Measurements from ENCODE around the gene CHRND.

DNA sequence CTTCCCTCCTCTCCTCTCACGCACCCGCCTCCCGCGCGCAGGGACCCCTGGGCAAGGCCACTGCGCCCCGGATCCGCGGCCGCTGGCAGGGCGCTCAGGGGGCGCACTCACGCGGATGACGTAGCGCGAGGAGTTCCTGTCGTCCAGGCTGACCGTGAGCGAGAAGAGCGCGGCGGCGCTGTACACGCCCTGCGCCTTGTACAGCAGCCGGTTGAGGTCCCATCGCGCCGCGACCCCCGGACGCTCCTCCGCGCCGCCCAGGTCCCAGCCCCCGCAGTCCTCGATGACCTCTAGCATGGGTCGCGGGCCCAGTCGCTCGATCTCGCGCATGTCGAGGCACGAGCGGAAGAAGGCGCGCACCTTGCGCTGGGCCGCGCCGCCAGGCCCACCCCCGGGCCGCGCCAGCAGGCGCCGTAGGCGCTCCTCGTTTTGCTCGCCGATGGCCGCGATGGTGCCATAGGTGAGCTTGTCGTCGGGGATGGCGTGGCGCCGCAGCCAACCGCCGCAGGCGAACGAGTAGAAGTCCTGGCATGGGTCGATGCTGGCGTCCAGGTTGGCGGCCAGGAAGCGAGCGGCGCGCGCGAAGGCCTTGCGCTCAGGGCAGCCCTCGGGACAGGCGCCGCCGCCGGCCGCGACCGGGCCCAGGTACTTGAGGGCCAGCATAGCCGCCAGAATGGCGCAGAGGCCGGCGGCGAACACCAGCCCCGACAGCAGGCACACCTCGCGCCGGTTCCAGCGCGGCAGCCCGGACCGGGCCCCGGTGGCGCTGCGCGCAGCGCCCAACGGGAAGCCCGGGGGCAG lies 40.0 kb upstream of the CHRND start:
- TF ChIP-seq, protein P1, sequence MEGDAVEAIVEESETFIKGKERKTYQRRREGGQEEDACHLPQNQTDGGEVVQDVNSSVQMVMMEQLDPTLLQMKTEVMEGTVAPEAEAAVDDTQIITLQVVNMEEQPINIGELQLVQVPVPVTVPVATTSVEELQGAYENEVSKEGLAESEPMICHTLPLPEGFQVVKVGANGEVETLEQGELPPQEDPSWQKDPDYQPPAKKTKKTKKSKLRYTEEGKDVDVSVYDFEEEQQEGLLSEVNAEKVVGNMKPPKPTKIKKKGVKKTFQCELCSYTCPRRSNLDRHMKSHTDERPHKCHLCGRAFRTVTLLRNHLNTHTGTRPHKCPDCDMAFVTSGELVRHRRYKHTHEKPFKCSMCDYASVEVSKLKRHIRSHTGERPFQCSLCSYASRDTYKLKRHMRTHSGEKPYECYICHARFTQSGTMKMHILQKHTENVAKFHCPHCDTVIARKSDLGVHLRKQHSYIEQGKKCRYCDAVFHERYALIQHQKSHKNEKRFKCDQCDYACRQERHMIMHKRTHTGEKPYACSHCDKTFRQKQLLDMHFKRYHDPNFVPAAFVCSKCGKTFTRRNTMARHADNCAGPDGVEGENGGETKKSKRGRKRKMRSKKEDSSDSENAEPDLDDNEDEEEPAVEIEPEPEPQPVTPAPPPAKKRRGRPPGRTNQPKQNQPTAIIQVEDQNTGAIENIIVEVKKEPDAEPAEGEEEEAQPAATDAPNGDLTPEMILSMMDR (IDR thresholded peaks at IDR 0.05) = no peak
- no peak for TF ChIP-seq POLR2A (IDR thresholded peaks at IDR 0.05)

Measured in heart left ventricle (tissue), 13 donors.